MG63 (cell line): Measurements from ENCODE around the gene CSRP2. TPM values are rescaled to one million over a fixed set of nuclear protein-coding genes. Genes with fewer than 3 reads are reported as not detected.
A peak's percentile ranks its signal among the peaks of the same experiment; 100 is the strongest.

Source experiments
- DNase-seq: peaks from one replicate; pipeline ENCODE4 v3.0.0-alpha.2; 2020
- H3K27me3 ChIP-seq: fragments of 250-450 bp; sonication (Bioruptor Pico); 2 replicates; pipeline ENCODE4 v1.5.1; 2020; ENCODE audit warnings: mild to moderate bottlenecking, moderate library complexity
- H3K36me3 ChIP-seq: fragments of 250-450 bp; sonication (Bioruptor Pico); 2 replicates; pipeline ENCODE4 v1.5.1; 2020; ENCODE audit warnings: mild to moderate bottlenecking, moderate library complexity
- H3K4me3 ChIP-seq: fragments of 250-450 bp; sonication (Bioruptor Pico); 2 replicates; pipeline ENCODE4 v1.5.1; 2020; ENCODE audit warnings: mild to moderate bottlenecking, moderate library complexity
- H3K9me3 ChIP-seq: fragments of 250-450 bp; sonication (Bioruptor Pico); 2 replicates; pipeline ENCODE4 v1.5.1; 2020; ENCODE audit warnings: mild to moderate bottlenecking, moderate library complexity
- total RNA-seq: library from RNA; depleted of rRNA; stranded (reverse); fragments of >200 nt; shearing (Covaris generic); gene quantifications from 2 replicates; pipeline ENCODE4 v1.2.3, GENCODE V29; 2014; ENCODE audit warnings: low replicate concordance

Gene CSRP2
- total RNA-seq, 1 experiment from 2014 or later, result 15.8 TPM

- no peaks in the 10 kb centered on the region for H3K9me3 ChIP-seq
- no peaks in the 10 kb centered on the region for H3K36me3 ChIP-seq
- no peaks in the 10 kb centered on the region for H3K27me3 ChIP-seq
- DNase-seq, result no peak
- no peak overlapping the region for H3K4me3 ChIP-seq
Measured at GRCh38 chr12:76901628-76902380, 23.0 kb upstream of the CSRP2 start.

GRCh38 chr12:76899522-76899921 is 20.7 kb upstream of the CSRP2 start:
- Histone ChIP-seq H3K36me3 (no peaks in the 10 kb centered on the region), H3K9me3 (no peaks in the 10 kb centered on the region; the same call in 1 of the 2 replicates), H3K4me3 (no peak overlapping the region), H3K27me3 (no peaks in the 10 kb centered on the region)
- DNase-seq, result no peak

- DNase-seq, result no peak
- Histone ChIP-seq H3K27me3 (no peaks in the 10 kb centered on the region), H3K36me3 (no peaks in the 10 kb centered on the region), H3K4me3 (no peak overlapping the region), H3K9me3 (peaks cover 7% of the 10 kb centered on the region)
Measured at GRCh38 chr12:76898442-76898841, 19.6 kb upstream of the CSRP2 start.

GRCh38 chr12:76896274-76896673 is 17.5 kb upstream of the CSRP2 start:
- no peak overlapping the region for H3K4me3 ChIP-seq
- H3K36me3 ChIP-seq, result no peaks in the 10 kb centered on the region
- peaks cover 7% of the 10 kb centered on the region for H3K9me3 ChIP-seq
- no peak for DNase-seq
- no peaks in the 10 kb centered on the region for H3K27me3 ChIP-seq

- H3K27me3 ChIP-seq, result no peaks in the 10 kb centered on the region
- no peak overlapping the region for H3K4me3 ChIP-seq
- no peak for DNase-seq
- no peaks in the 10 kb centered on the region for H3K36me3 ChIP-seq
- peaks cover 7% of the 10 kb centered on the region for H3K9me3 ChIP-seq
Measured at GRCh38 chr12:76895796-76896195, 17.0 kb upstream of the CSRP2 start.

- Histone ChIP-seq H3K27me3 (no peaks in the 10 kb centered on the region), H3K4me3 (no peak overlapping the region), H3K9me3 (peaks cover 7% of the 10 kb centered on the region), H3K36me3 (no peaks in the 10 kb centered on the region)
- no peak for DNase-seq
Measured at GRCh38 chr12:76891609-76892008, 12.8 kb upstream of the CSRP2 start.

- H3K27me3 ChIP-seq, result no peaks in the 10 kb centered on the region
- no peaks in the 10 kb centered on the region for H3K36me3 ChIP-seq
- H3K9me3 ChIP-seq, result peaks cover 7% of the 10 kb centered on the region
- DNase-seq, result no peak
- H3K4me3 ChIP-seq, result no peak overlapping the region
Measured at GRCh38 chr12:76890151-76891143, 11.6 kb upstream of the CSRP2 start.

GRCh38 chr12:76888775-76889174 is 10.0 kb upstream of the CSRP2 start:
- peaks cover 2% of the 10 kb centered on the region for H3K9me3 ChIP-seq
- H3K36me3 ChIP-seq, result no peaks in the 10 kb centered on the region
- no peak overlapping the region for H3K4me3 ChIP-seq
- no peaks in the 10 kb centered on the region for H3K27me3 ChIP-seq
- no peak for DNase-seq

GRCh38 chr12:76883811-76884210 is 5.0 kb upstream of the CSRP2 start:
- Histone ChIP-seq H3K4me3 (no peak overlapping the region), H3K27me3 (no peaks in the 10 kb centered on the region), H3K9me3 (peaks cover 3% of the 10 kb centered on the region), H3K36me3 (no peaks in the 10 kb centered on the region)
- DNase-seq, result peak; percentile 63

- no peak for DNase-seq
- H3K4me3 ChIP-seq, result no peak overlapping the region
- H3K36me3 ChIP-seq, result no peaks in the 10 kb centered on the region
- H3K27me3 ChIP-seq, result no peaks in the 10 kb centered on the region
- peaks cover 3% of the 10 kb centered on the region for H3K9me3 ChIP-seq
Measured at GRCh38 chr12:76883151-76883550, 4.3 kb upstream of the CSRP2 start.

- Histone ChIP-seq H3K9me3 (peaks cover 3% of the 10 kb centered on the region), H3K27me3 (no peaks in the 10 kb centered on the region), H3K4me3 (no peak overlapping the region), H3K36me3 (no peaks in the 10 kb centered on the region)
- no peak for DNase-seq
Measured at GRCh38 chr12:76882367-76882766, 3.5 kb upstream of the CSRP2 start.

- DNase-seq, result no peak
- peaks cover 3% of the 10 kb centered on the region for H3K9me3 ChIP-seq
- H3K27me3 ChIP-seq, result no peaks in the 10 kb centered on the region
- no peak overlapping the region for H3K4me3 ChIP-seq
- H3K36me3 ChIP-seq, result no peaks in the 10 kb centered on the region
Measured at GRCh38 chr12:76881142-76881541, 2.3 kb upstream of the CSRP2 start.

GRCh38 chr12:76880519-76881023 is 1.8 kb upstream of the CSRP2 start:
- Histone ChIP-seq H3K9me3 (peaks cover 3% of the 10 kb centered on the region), H3K27me3 (no peaks in the 10 kb centered on the region), H3K36me3 (no peaks in the 10 kb centered on the region), H3K4me3 (no peak overlapping the region)
- no peak for DNase-seq

- H3K9me3 ChIP-seq, result peaks cover 3% of the 10 kb centered on the region
- no peak for DNase-seq
- H3K36me3 ChIP-seq, result no peaks in the 10 kb centered on the region
- H3K4me3 ChIP-seq, result peak overlapping the region; percentile 69
- H3K27me3 ChIP-seq, result no peaks in the 10 kb centered on the region
Measured at GRCh38 chr12:76879710-76880518, 1.1 kb upstream of the CSRP2 start.

GRCh38 chr12:76878099-76878898 is 520 bp downstream of the CSRP2 start:
- DNase-seq, result peak; percentile 40

GRCh38 chr12:76876696-76877229 is 2.1 kb downstream of the CSRP2 start:
- no peaks in the 10 kb centered on the region for H3K36me3 ChIP-seq
- H3K4me3 ChIP-seq, result no peak overlapping the region
- no peaks in the 10 kb centered on the region for H3K9me3 ChIP-seq
- DNase-seq, result no peak
- H3K27me3 ChIP-seq, result no peaks in the 10 kb centered on the region

More at GRCh38 chr12:76878099-76878898, 520 bp downstream of the CSRP2 start:
- H3K36me3 ChIP-seq, result no peaks in the 10 kb centered on the region
- no peaks in the 10 kb centered on the region for H3K9me3 ChIP-seq
- H3K27me3 ChIP-seq, result no peaks in the 10 kb centered on the region
- peak overlapping the region; percentile 69 for H3K4me3 ChIP-seq
